HG03066 (cell line): ENCODE results near the gene CRACDL.
"Not testable (repeated sequence)": the region's sequence is repeated elsewhere in the genome, so short reads cannot be mapped to it uniquely, and the experiment has no call there.

Source experiments
- ATAC-seq: cut with Tn5 transposase; IDR thresholded peaks from one replicate; pipeline ENCODE4 v1.9.1; 2021; ENCODE audit warnings: low read depth; ENCODE audit not compliant: unreplicated experiment

CRACDL gene

GRCh38 chr2:98908931-98909316, 27.1 kb downstream of the CRACDL start:
- no peak for ATAC-seq

- ATAC-seq, result no peak
Measured at GRCh38 chr2:98907966-98908905, 27.8 kb downstream of the CRACDL start.

- no peak for ATAC-seq
Measured at GRCh38 chr2:98907385-98907784, 28.6 kb downstream of the CRACDL start.

- no peak for ATAC-seq
Measured at GRCh38 chr2:98903767-98904485, 32.1 kb downstream of the CRACDL start.

GRCh38 chr2:98903064-98903355, 33.0 kb downstream of the CRACDL start:
- ATAC-seq, result no peak

- no peak for ATAC-seq
Measured at GRCh38 chr2:98902209-98903063, 33.6 kb downstream of the CRACDL start.

GRCh38 chr2:98901702-98902101, 34.3 kb downstream of the CRACDL start:
- no peak for ATAC-seq

- no peak for ATAC-seq
Measured at GRCh38 chr2:98901291-98901690, 34.7 kb downstream of the CRACDL start.

- ATAC-seq, result no peak
Measured at GRCh38 chr2:98900721-98901120, 35.3 kb downstream of the CRACDL start.

- not testable (repeated sequence) for ATAC-seq
Measured at GRCh38 chr2:98899703-98900078, 36.3 kb downstream of the CRACDL start.

GRCh38 chr2:98899041-98899702, 36.9 kb downstream of the CRACDL start:
- ATAC-seq, result no peak

- no peak for ATAC-seq
Measured at GRCh38 chr2:98898423-98898841, 37.6 kb downstream of the CRACDL start.

GRCh38 chr2:98897746-98898145, 38.3 kb downstream of the CRACDL start:
- no peak for ATAC-seq

- ATAC-seq, result no peak
Measured at GRCh38 chr2:98896944-98897343, 39.1 kb downstream of the CRACDL start.

GRCh38 chr2:98896416-98896815, 39.6 kb downstream of the CRACDL start:
- no peak for ATAC-seq

GRCh38 chr2:98895901-98896300, 40.1 kb downstream of the CRACDL start:
- no peak for ATAC-seq

- ATAC-seq, result no peak
Measured at GRCh38 chr2:98895221-98895620, 40.8 kb downstream of the CRACDL start.

- no peak for ATAC-seq
Measured at GRCh38 chr2:98894331-98895000, 41.6 kb downstream of the CRACDL start.

- ATAC-seq, result no peak
Measured at GRCh38 chr2:98893911-98894321, 42.1 kb downstream of the CRACDL start.

GRCh38 chr2:98892871-98893270, 43.2 kb downstream of the CRACDL start:
- ATAC-seq, result no peak
